IPS DF 19.7 (cell line): ENCODE measurements around the gene B3GNT3.

Experiments used
- DNase-seq: peaks from one replicate; pipeline ENCODE4 v3.0.0-alpha.2; 2013; ENCODE audit warnings: low read depth, low spot score

The B3GNT3 gene

DNA sequence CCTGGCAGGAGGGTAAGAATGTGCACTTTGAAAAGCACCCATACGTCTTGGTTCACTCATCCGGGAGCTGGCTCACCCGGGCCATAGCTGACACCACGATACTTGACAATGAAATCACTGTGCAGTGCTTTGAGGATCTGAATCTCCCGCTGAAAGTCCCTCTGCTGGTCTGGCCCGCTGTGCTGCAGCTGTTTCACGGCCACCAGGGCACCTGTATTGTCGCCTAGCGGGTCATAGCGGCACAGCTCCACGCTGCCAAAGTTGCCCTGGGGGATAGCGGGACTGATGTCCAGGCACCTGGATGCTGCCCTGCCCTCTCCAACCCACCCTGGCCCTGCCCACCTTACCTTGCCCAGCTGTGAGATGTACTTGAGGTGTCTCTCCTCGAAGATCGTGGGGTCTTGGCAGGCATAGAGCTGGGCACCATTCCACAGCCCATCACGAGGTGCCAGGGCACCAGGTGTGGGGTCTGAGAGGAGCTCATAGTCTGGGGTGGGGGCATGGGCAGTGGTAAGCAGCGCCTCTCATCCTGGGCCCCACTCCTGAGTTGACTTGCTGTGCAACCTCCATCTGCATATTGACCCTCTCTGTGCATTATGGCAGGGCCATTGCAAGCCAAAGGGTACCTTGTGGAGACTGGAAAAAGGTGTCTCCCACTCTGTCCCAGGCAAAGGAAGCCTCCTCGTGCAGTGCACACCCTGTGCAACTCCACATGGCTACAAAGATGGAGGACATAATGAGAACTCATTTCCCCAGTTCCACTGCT lies 37.7 kb downstream of the B3GNT3 start:
- DNase-seq, result no peak

- DNase-seq, result no peak
Observed at GRCh38 chr19:17834350-17835181, 39.6 kb downstream of the B3GNT3 start.

- DNase-seq, result no peak
Observed at GRCh38 chr19:17835182-17836006, 40.5 kb downstream of the B3GNT3 start.

GRCh38 chr19:17836530-17836929 lies 41.6 kb downstream of the B3GNT3 start:
- no peak for DNase-seq

DNA sequence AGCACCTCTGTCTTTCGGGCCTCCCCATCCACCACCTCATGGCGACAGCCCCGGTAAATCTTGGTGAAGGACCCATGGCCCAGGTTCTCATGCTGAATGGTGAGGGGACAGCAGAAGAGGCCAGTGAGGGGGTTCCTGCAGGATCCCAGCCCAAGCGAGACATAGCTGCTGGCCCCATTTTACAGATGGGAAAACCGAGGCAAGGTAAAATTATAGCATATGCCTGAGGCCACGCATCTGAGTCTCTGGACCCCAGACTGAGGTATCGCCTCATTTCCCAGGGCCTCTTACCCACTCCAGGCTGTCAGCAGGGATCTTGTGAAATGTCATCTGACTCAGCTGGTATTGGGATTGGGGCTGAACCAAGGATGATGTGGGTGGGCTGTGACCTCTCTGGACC lies 43.0 kb downstream of the B3GNT3 start:
- no peak for DNase-seq

GRCh38 chr19:17840019-17840418 lies 45.1 kb downstream of the B3GNT3 start:
- DNase-seq, result no peak

DNA sequence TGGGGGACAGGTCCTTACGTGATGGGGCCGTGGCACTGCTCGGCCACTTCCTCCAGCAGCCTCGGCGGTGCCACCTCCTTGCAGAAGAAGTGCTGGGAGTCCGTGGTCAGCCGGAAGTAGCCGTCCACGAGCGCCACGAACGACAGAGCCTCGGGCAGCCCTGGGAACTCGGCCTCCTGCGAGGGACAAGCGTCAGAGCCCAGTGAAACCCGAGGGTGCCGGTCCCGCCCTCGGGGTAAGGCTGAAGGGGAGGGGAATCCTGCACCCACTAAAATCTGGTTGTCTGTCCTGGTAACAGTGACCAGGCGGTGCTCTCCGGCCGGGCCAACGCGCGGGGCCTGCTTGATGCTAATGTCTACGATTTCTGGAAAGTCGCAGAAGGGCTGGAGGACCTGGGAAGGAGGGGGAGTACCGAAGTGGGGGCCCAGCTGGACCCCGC lies 46.5 kb downstream of the B3GNT3 start:
- DNase-seq, result no peak

- peak; percentile 91 for DNase-seq
Observed at GRCh38 chr19:17841810-17842662, 47.1 kb downstream of the B3GNT3 start.

DNA sequence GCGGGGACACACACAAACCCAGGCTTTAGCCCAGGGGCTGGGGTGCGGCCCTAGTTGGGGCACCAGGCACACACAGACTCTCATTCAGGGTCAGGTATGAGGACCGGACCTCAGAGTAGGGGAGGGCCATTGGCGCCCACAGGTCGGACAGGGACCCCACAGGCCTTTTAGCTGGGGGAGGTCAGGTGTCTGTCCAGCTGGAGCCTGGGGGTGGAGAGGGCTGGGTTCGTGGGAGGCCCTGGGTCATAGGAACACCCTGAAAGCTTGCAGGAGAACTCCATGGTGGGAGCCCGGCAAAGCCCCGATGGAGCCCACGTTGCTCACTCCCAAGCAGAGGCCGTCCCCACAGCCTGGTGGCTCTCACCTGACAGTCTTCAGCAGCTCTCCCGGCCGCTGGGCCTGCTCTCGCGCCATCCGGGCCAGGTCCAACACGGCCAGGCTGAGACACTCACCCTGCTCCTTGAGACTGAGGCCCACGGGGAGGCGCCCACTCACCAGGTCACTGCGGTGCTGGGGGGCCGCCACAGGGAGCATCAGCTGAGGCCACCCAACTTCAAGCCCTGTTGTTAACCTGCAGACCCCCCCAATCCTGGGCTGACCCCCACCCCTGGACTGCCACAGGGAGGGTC lies 47.8 kb downstream of the B3GNT3 start:
- no peak for DNase-seq

DNA sequence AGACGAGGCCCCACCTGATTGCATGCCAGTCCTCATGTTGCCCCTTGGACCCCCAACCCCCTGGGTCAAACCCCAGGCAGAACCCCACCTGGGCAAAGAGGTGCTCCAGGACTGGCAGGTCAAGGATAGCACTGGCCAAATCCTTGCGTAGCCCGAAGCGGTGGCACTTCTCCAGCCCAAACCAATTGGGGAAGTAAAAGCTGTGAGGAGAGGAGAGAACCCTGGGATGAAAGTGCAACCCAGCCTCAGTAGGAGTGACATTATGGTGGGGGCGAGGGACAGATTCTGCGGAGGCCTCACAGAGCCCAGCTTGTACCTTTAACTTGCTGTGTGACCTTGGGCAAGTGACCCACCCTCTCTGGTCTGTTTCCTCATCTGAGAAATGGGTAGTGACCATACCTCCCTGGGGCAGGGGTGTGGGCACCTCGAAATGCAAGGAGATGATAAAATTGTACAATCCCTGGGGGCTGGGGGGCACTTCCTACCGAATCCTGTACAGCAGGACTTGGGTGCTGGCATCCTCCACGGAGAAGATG lies 48.4 kb downstream of the B3GNT3 start:
- DNase-seq, result no peak

DNA sequence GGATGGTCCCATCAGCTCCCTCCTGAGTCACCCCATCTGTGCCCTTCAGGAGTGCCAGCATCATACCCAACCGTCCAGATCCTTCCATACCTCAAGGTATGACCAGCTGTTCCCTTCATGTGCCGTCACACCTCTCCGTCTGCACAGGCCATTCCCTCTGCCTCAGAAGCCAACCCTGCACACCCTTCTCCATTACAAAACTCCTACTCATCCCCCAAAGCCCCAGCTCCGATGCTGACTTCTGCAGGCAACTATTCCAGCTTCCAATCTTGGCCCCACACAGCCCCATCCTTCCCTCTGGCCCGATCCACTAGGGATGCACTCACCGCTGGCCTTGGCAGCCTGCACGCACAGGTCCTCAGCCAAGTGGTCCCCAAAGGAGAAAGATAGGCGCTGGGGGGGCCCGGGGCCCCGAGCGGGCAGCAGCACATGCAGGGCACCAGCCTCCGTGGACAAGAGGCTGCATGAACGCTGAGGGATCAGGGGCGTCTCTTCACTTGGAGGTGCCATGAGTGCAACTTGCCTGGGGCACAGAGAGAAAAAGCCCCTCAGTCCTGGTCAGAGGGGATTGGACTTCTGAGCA lies 49.1 kb downstream of the B3GNT3 start:
- DNase-seq, result no peak

GRCh38 chr19:17846146-17846545 lies 51.2 kb downstream of the B3GNT3 start:
- no peak for DNase-seq

- DNase-seq, result no peak
Observed at GRCh38 chr19:17847538-17848366, 52.8 kb downstream of the B3GNT3 start, which contains the start of gene JAK3. TSS of gene JAK3 (minus strand) at chr19:17847982. CDS start at chr19:17844417, 3,565 bp downstream.

DNA sequence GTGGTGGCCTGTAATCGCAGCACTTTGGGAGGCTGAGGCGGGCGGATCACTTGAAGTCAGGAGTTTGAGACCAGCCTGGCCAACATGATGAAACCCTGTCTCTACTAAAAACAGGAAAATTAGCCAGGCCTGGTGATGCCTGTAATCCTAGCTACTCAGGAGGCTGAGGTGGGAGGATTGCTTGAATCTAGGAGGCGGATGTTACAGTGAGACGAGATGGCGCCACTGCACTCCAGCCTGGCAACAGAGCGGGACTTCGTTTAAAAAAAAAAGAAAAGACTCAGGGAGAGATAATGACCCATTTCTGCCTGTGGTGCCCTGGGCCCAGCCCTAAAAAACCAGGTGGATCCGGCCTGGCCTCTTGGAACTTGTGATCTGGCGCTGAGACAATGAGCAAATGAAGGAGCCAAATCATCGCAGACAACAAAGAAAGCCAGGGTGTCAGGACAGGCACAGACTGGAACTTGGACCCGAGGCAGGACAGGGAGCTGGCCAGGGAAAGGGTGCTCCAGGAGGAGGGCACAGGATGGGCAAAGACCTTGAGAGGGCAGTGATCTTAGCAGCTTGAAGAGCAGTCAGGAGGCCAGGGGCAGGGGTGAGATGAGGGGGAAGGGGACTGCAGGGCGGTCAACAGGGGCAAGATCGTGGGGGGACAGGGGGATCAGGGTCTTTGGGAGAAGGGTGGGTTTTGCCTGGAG lies 53.8 kb downstream of the B3GNT3 start:
- no peak for DNase-seq

DNA sequence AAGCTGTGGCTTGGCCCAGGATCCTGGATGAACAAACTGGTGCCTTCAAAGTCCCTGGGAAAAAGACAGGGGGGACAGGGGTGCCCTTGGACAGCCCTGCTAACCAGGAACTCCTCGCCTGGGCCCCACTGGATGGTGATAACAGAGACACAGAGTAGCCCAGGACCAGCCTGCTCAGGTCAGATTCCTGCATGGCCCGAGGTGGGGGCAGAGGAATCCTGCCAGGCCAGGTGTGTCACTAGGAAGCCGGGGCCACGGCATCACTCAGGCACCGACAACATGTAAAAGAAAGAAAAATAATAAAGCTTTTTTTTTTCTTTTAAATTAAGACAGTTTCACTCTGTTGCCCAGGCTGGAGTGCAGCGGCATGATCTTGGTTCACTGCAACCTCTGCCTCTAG lies 59.1 kb downstream of the B3GNT3 start:
- DNase-seq, result no peak

GRCh38 chr19:17855280-17856152 lies 60.6 kb downstream of the B3GNT3 start:
- DNase-seq, result no peak
